ENCODE results near the gene GRID1.

GRID1 gene

GRCh38 chr10:85622425-85622824, 744.2 kb downstream of the GRID1 start:
- no peak for DNase-seq (ENCODE audit: low read depth, low spot score)

- DNase-seq (ENCODE audit: low read depth, low spot score), result no peak
These were observed 745.0 kb downstream of the GRID1 start for GRCh38 chr10:85621562-85621961.

GRCh38 chr10:85620807-85621206, 745.8 kb downstream of the GRID1 start:
- DNase-seq (ENCODE audit: low read depth, low spot score), result no peak

GRCh38 chr10:85619832-85620231, 746.8 kb downstream of the GRID1 start:
- no peak for DNase-seq (ENCODE audit: low read depth, low spot score)

GRCh38 chr10:85618841-85619240, 747.8 kb downstream of the GRID1 start:
- DNase-seq (ENCODE audit: low read depth, low spot score), result no peak

- no peak for DNase-seq (ENCODE audit: low read depth, low spot score)
These were observed 748.6 kb downstream of the GRID1 start for GRCh38 chr10:85617751-85618546.

GRCh38 chr10:85615556-85615955, 751.0 kb downstream of the GRID1 start:
- DNase-seq (ENCODE audit: low read depth, low spot score), result no peak

- no peak for DNase-seq (ENCODE audit: low read depth, low spot score)
These were observed 751.6 kb downstream of the GRID1 start for GRCh38 chr10:85614981-85615380.

- no peak for DNase-seq (ENCODE audit: low read depth, low spot score)
These were observed 752.0 kb downstream of the GRID1 start for GRCh38 chr10:85614566-85614965.

- no peak for DNase-seq (ENCODE audit: low read depth, low spot score)
These were observed 753.2 kb downstream of the GRID1 start for GRCh38 chr10:85613391-85613790.

GRCh38 chr10:85612833-85613232, 753.8 kb downstream of the GRID1 start:
- no peak for DNase-seq (ENCODE audit: low read depth, low spot score)

GRCh38 chr10:85612378-85612775, 754.2 kb downstream of the GRID1 start:
- DNase-seq (ENCODE audit: low read depth, low spot score), result no peak

- no peak for DNase-seq (ENCODE audit: low read depth, low spot score)
These were observed 754.7 kb downstream of the GRID1 start for GRCh38 chr10:85611746-85612377.

GRCh38 chr10:85611093-85611740, 755.4 kb downstream of the GRID1 start:
- no peak for DNase-seq (ENCODE audit: low read depth, low spot score)

GRCh38 chr10:85610381-85611092, 756.1 kb downstream of the GRID1 start:
- DNase-seq (ENCODE audit: low read depth, low spot score), result no peak

- no peak for DNase-seq (ENCODE audit: low read depth, low spot score)
These were observed 757.1 kb downstream of the GRID1 start for GRCh38 chr10:85609509-85609908.

- DNase-seq (ENCODE audit: low read depth, low spot score), result no peak
These were observed 757.9 kb downstream of the GRID1 start for GRCh38 chr10:85608706-85609105.

GRCh38 chr10:85607043-85607695, 759.4 kb downstream of the GRID1 start:
- no peak for DNase-seq (ENCODE audit: low read depth, low spot score)

GRCh38 chr10:85606401-85606800, 760.2 kb downstream of the GRID1 start:
- no peak for DNase-seq (ENCODE audit: low read depth, low spot score)

- no peak for DNase-seq (ENCODE audit: low read depth, low spot score)
These were observed 761.7 kb downstream of the GRID1 start for GRCh38 chr10:85604884-85605283.

- no peak for DNase-seq (ENCODE audit: low read depth, low spot score)
These were observed 762.4 kb downstream of the GRID1 start for GRCh38 chr10:85604136-85604725.

Data from brain pericyte (primary cell).